Measurements from ENCODE around the gene MRPL46. TPM values are rescaled to one million over a fixed set of nuclear protein-coding genes. Genes with fewer than 3 reads are reported as not detected.

MRPL46 gene
- total and polyA plus RNA-seq, 2 donors (not counting 3 experiments of a cell fraction or from before 2014, with no cell fraction given) = 24.5 to 30.9 TPM

- dilution Hi-C loops (cut with MboI; ENCODE audit: extremely low pct_ligation_motif_present, low sequenced_read_pairs) (no loop called here), intact Hi-C loops (cut with micrococcal nuclease) (no loop called here)
- FAIRE-seq = no peak
- Histone ChIP-seq H3K27me3 (ENCODE audit: control insufficient read depth in 2 of 2, insufficient read depth in 2 of 2, low read length in 2 of 2) (no peaks in the 10 kb centered on the region), H3K4me3 (replicated peaks in 1 of 3; ENCODE audit: insufficient read depth in 1 of 3, low read depth in 1 of 3, low read length in 3 of 3) (no peak overlapping the region), H3K4me2 (ENCODE audit: insufficient read depth, low read length) (no peak overlapping the region), H3K79me2 (ENCODE audit: control insufficient read depth, insufficient read depth, low read length) (no peaks in the 10 kb centered on the region), H3K9ac (replicated peaks; ENCODE audit: extremely low read depth, insufficient read depth, low read length) (no peak overlapping the region), H3K36me3 (ENCODE audit: control insufficient read depth in 2 of 2, extremely low read depth in 1 of 2, insufficient read depth in 2 of 2, low read length in 2 of 2) (no peaks in the 10 kb centered on the region), H4K20me1 (replicated peaks; ENCODE audit: control insufficient read depth, extremely low read depth, insufficient read depth, low read length) (no peaks in the 10 kb centered on the region), H2AFZ (ENCODE audit: low read depth, low read length) (no peak overlapping the region), H3K27ac (ENCODE audit: insufficient read depth, low read depth, low read length) (no peak overlapping the region), H3K4me1 (ENCODE audit: control insufficient read depth, extremely low read depth, insufficient read depth, low read length) (no peaks in the 10 kb centered on the region), H3K9me3 (replicated peaks; ENCODE audit: control insufficient read depth, insufficient read depth, low read length) (no peaks in the 10 kb centered on the region), H3K9me1 (replicated peaks; ENCODE audit: control insufficient read depth, extremely low read depth, insufficient read depth, low read length) (no peaks in the 10 kb centered on the region)
- ChIA-PET POLR2A (no interaction called here), CTCF (no interaction called here)
- no TSS peak for BruUV-seq (replicated peaks)
- TF ChIP-seq MAX (IDR thresholded peaks at IDR 0.05; ENCODE audit: insufficient read depth, insufficient read length) (no peak), MYC (IDR thresholded peaks at IDR 0.05; ENCODE audit: low read depth, low read length) (no peak), FOS (IDR thresholded peaks at IDR 0.05; ENCODE audit: borderline replicate concordance, insufficient read depth, low read length) (no peak), JUN (IDR thresholded peaks at IDR 0.05; ENCODE audit: borderline replicate concordance, insufficient read depth, insufficient read length, low read depth) (no peak), POLR2A (IDR thresholded peaks at IDR 0.05; ENCODE audit: low read depth, low read length) (no peak), POLR2AphosphoS5 (IDR thresholded peaks at IDR 0.05; ENCODE audit: insufficient read depth, low read depth, low read length) (no peak), EZH2 (IDR thresholded peaks at IDR 0.05; ENCODE audit: borderline replicate concordance, low read depth, low read length, severe bottlenecking) (no peak), CTCF (IDR thresholded peaks at IDR 0.05; ENCODE audit: extremely low read depth in 1 of 2, insufficient read depth in 1 of 2, low read depth in 1 of 2, low read length in 2 of 2) (no peak), GATA2 (IDR thresholded peaks at IDR 0.05; ENCODE audit: insufficient read depth, insufficient read length, low read depth, low read length) (no peak)
- DNase-seq (ENCODE audit: low read depth, low spot score) = no peak
These were observed 31.8 kb upstream of the MRPL46 start for GRCh38 chr15:88498996-88499395.

All from endothelial cell of umbilical vein (primary cell).